Stimulated activated CD4-positive, alpha-beta T cell treated with anti-CD3 and anti-CD28 coated beads, Interleukin-12 subunit alpha, Interleukin-12 subunit beta, amount 100 ng/mL, for 48 hours (primary cell): Measurements from ENCODE around the gene SLU7.

Experiments used
- DNase-seq, 3 donors: peaks; one replicate each; pipeline ENCODE4 v3.0.0-alpha.2; 2020; ENCODE audit warnings: low read depth in 2 of 3, low spot score in 1 of 3

SLU7 gene

GRCh38 chr5:160369990-160370712, 48.7 kb downstream of the SLU7 start, which contains the start of gene C1QTNF2:
Gene C1QTNF2, minus strand, starts transcription at chr5:160370626. Its CDS starts 15,615 bp downstream, at chr5:160355011.
- DNase-seq = peak in 1 of 3 donors; percentile 10

DNA sequence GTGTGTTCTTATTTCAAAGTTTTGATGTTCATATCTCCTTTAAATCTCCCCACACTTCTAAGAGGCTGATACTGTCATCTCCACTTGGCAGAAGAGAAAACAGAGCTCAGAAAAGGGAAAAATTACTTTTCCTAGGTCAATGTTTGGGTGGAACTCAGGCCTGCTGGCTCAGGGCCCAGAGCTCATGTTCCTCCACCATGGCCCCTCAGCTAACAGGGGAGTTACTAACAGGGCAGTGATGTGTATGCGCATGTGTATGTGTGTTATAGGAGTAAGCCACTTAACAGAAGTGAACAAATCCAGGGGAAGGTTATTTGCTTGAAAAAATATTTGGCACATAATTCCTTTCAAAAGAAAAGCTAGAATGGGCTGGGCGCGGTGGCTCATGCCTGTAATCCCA, 51.0 kb downstream of the SLU7 start:
- no peak for DNase-seq

DNA sequence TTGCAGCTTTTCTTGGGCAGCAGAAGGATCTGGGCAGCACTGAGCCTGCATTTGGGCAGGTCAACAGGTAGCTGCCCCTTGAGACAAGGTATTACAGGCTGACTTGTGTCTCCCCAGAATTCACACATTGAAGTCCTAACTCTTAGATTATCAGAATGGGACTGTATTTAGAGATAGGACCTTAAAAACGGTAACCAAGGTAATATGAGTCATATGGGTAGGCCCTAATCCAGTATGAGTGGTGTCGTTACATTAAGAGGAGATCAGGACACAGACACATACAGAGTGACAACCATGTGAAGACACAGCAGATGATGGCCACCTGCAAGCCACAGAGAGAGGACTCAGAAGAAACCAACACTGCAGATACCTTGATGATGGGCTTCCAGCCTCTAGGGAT, 51.6 kb downstream of the SLU7 start:
- DNase-seq = no peak

DNA sequence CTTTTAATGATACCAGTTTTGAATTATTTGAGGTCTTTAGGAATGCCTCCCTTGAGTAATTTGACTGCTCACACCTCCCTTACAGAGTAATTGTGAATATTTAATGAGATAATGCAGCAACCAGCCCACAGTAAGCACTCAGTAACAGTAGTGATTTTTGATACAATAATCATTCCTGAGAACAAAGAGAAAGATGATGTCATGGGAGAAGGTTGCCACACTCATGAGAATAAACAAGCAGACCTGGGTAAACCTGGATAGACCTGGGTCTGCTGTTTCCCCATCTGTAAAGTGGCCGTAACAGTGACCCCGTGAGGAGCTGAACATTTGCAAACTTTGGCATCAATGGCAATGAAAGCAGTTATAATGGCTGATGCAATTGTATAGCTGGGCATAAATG, 52.7 kb downstream of the SLU7 start:
- no peak for DNase-seq

DNA sequence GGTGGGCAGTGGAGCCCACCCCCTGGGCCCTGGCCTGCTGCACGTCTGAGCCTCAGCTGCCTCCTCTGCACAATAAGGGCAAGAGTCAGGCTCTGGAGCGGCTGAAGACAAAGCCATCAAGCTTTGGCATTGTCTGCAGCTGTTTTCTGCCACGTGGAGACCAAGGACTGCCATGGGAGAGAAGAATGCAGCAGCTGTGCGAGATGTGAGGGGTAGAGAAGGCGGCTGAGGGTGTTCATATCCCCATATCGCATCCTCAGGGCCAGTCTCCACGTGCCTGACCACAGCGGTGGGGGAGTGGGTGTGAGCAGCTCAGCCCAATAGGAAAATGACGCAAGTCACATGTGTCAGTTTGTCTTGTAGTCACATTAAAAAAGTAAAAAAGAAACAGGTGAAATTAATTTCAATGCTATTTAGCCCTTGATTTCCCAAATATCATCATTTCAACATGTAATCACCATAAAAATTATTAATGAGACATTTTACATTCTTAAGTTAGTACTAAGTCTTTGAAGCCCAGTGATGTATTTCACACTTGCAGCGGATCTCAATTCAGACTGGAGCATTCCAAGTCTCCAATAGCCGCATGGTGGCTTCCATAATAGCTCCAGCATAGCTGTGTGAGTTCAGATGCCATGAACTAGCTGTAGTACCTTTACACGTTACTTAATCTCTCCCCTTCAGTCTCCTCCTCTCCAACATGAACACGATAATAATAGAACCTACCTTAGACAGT, 55.1 kb downstream of the SLU7 start:
- no peak for DNase-seq

DNA sequence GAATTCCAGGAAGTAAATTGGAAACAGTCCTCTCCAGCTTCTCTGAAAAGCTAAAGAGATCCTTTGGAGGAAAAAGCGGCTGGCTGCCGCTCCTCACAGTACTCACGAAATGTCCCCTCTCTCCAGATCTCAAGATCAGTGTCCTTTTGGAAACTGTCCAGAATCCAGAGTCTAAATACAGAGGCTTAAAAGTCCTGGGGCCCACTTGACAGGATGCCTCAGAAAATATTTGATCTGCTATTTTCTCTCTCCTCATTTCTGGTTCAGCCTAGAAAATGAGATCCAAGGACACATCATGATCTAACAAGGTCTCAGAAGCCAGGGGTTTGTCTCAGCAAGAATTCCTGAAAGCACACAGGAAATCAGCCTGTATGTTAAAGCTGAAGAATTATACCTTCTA, 55.7 kb downstream of the SLU7 start:
- DNase-seq = no peak

GRCh38 chr5:160361624-160362228, 57.2 kb downstream of the SLU7 start:
- no peak for DNase-seq

- DNase-seq = no peak
Measured at GRCh38 chr5:160360310-160360709, 58.6 kb downstream of the SLU7 start.

- no peak for DNase-seq
Measured at GRCh38 chr5:160359816-160360215, 59.1 kb downstream of the SLU7 start.

GRCh38 chr5:160359242-160359641, 59.6 kb downstream of the SLU7 start:
- no peak for DNase-seq

GRCh38 chr5:160357861-160358411, 60.9 kb downstream of the SLU7 start:
- DNase-seq = no peak

DNA sequence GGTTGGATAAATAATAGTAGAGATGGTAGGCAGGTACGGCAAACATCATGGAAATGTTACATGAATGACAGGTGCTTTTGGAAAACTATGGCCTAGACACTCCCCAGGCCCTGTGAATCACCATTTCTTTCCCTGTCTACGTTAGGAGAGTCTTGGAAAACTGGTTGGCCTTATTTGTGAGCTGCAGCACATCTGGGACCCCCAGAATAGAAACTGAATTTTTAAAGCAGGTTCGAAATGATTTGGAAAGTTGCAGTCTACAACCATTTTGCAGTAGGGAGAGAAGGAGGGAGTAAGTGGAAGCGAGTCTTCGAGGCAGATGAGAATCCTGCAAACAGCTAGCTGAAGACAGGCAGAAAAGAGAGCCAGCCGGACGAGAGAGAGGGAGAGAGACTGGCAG, 61.5 kb downstream of the SLU7 start:
- no peak for DNase-seq

GRCh38 chr5:160356550-160357347, 62.1 kb downstream of the SLU7 start:
- DNase-seq = no peak

GRCh38 chr5:160354666-160355065, 64.2 kb downstream of the SLU7 start:
- DNase-seq = no peak

DNA sequence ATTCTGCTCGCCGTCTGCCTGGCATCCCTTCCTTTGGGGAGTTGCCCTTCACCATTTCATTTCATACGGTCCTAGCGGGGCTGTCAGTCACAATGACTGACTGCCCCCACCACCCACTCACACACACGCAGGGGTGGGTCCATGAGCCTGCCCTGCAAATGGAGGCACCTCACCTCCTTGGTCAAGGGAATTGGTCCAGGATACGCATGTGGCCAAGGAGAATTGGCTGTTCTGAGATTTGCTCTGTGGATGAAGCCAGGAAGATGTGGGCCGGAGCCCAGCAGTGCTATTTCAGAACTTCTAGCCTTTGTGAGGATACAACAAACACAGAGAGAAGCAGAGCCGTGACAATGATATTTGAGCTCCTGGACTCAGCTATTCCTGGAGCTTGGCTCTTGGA, 65.5 kb downstream of the SLU7 start:
- DNase-seq = no peak

DNA sequence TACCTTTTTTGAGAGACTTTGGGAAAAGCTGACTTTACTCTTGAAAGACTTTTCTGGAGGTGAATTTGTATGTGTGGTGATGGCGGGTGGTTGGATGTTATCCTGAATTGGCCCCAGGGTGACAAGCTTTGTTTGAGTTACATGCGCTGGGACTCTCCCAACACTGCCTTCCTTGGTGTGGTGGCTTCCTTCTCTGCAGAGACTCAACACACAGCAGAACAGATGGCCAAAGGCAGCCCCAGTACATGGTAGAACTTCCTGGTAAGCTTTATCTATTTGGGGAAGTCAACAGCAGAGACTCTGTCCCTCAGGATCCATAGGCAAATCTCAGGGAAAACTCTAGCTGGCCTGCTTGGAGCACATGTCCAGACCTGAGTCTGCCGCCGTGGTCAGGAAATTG, 66.6 kb downstream of the SLU7 start:
- no peak for DNase-seq
